GM23248 (cell line): Measurements from ENCODE around the gene HSH2D. TPM values are rescaled to one million over a fixed set of nuclear protein-coding genes. Genes with fewer than 3 reads are reported as not detected.

ENCODE experiments used
- DNase-seq: peaks from one replicate; pipeline ENCODE4 v3.0.0-alpha.2; 2015
- H2AFZ ChIP-seq: fragments of 200-600 bp; sonication (generic); 2 replicates; pipeline ENCODE4 v1.6.1; 2016; ENCODE audit warnings: antibody characterized with exemption
- H3F3A ChIP-seq: fragments of 200-600 bp; sonication (generic); 2 replicates; pipeline ENCODE4 v1.6.1; 2016; ENCODE audit warnings: mild to moderate bottlenecking, antibody characterized with exemption, mixed run types; ENCODE audit not compliant: insufficient read depth
- H3K27ac ChIP-seq: fragments of 200-600 bp; sonication (generic); 2 replicates; pipeline ENCODE4 v1.5.1; 2016; ENCODE audit warnings: mild to moderate bottlenecking
- H3K27me3 ChIP-seq: fragments of 200-600 bp; sonication (generic); replicated peaks from 2 replicates; pipeline ENCODE4 v1.6.1; 2016; ENCODE audit warnings: mild to moderate bottlenecking; ENCODE audit not compliant: insufficient read depth
- H3K36me3 ChIP-seq: fragments of 200-600 bp; sonication (generic); 2 replicates; pipeline ENCODE4 v1.6.1; 2016; ENCODE audit warnings: low read depth, mild to moderate bottlenecking
- H3K4me1 ChIP-seq: fragments of 200-600 bp; sonication (generic); 2 replicates; pipeline ENCODE4 v1.6.1; 2016; ENCODE audit warnings: mild to moderate bottlenecking; ENCODE audit not compliant: insufficient read depth
- H3K4me2 ChIP-seq: fragments of 200-600 bp; sonication (generic); one replicate; pipeline ENCODE4 v1.6.1; 2016; ENCODE audit warnings: mild to moderate bottlenecking; ENCODE audit not compliant: unreplicated experiment
- H3K4me3 ChIP-seq: fragments of 200-600 bp; sonication (generic); 2 replicates; pipeline ENCODE4 v1.5.1; 2016; ENCODE audit warnings: mild to moderate bottlenecking
- H3K79me2 ChIP-seq: fragments of 200-600 bp; sonication (generic); 2 replicates; pipeline ENCODE4 v1.6.1; 2016; ENCODE audit warnings: mild to moderate bottlenecking; ENCODE audit not compliant: insufficient read depth
- H3K9ac ChIP-seq: fragments of 200-600 bp; sonication (generic); 2 replicates; pipeline ENCODE4 v1.6.1; 2016; ENCODE audit warnings: mild to moderate bottlenecking
- H3K9me2 ChIP-seq: fragments of 200-600 bp; sonication (generic); 2 replicates; pipeline ENCODE4 v1.6.1; 2016; ENCODE audit warnings: mixed run types, mild to moderate bottlenecking, moderate library complexity; ENCODE audit not compliant: insufficient read depth
- H3K9me3 ChIP-seq: fragments of 200-600 bp; sonication (generic); one replicate; pipeline ENCODE4 v1.6.1; 2017; ENCODE audit warnings: low read depth
- H4K20me1 ChIP-seq: fragments of 200-600 bp; sonication (generic); 2 replicates; pipeline ENCODE4 v1.6.0; 2016; ENCODE audit not compliant: insufficient read depth
- EZH2 ChIP-seq: fragments of 200-600 bp; sonication (generic); IDR thresholded peaks from 2 replicates; pipeline ENCODE4 v1.6.1; 2018; ENCODE audit warnings: antibody characterized with exemption, mild to moderate bottlenecking; ENCODE audit not compliant: insufficient read depth, poor library complexity, severe bottlenecking
- EZH2phosphoT487 ChIP-seq: fragments of 200-600 bp; sonication (generic); IDR thresholded peaks from 2 replicates; pipeline ENCODE4 v1.6.1; 2018; ENCODE audit warnings: antibody characterized with exemption, moderate library complexity, mild to moderate bottlenecking, low read depth; ENCODE audit not compliant: insufficient read depth
- WGBS, 2 experiments: methylation state at CpG; one replicate each; pipeline ENCODE4 v1.1.6; 2015 to 2017; ENCODE audit warnings: low lambda C conversion rate in 2 of 2, low coverage in 1 of 2; ENCODE audit errors: missing lambda C conversion rate in 2 of 2; 5-methylcytosine and 5-hydroxymethylcytosine counted together
- in situ Hi-C: fragments of 300-500 bp; cut with MboI; formaldehyde crosslinking; loops from 2 replicates; pipeline ENCODE4 v1.15.0; 2020
- polyA plus RNA-seq: library from polyadenylated mRNA; unstranded; fragments of >200 nt; fragmentation: Nextera tagmentation; extraction: Ambion mirVana; gene quantifications from 2 replicates; pipeline ENCODE4 v1.2.1, GENCODE V29; 2016
- small RNA-seq: library from RNA; depleted of rRNA; stranded (forward); fragments of <200 nt; gene quantifications from one replicate; pipeline ENCODE3, GENCODE V24; 2014; ENCODE audit warnings: low read depth, low replicate concordance
- total RNA-seq: library from RNA; depleted of rRNA; stranded (reverse); fragments of >200 nt; shearing (Covaris generic); gene quantifications from 2 replicates; pipeline ENCODE4 v1.2.3, GENCODE V29; 2014; rRNA removed

HSH2D gene
- total and polyA plus RNA-seq, 2 experiments from 2014 or later, result not detected

DNA sequence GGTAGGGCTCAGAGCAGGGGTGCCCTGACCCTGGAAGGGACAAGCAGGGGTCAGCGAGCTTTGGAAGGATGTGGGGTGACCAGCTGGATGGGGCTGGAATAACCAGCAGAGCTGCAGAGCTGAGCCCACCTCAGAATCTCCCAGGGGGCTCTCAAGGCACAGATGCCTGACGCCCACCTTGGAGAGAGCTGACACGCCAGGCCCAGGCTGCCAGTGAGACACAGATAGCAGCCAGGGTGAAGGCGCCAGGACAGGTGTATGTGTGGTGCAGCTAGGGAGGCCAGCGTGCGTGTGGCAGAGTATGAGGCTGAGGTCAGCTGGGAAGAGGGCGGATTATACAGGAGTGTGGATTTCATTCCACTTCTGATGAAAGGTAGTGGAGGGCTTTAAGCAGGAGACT is 63.2 kb downstream of the HSH2D start:
- no peaks in the 10 kb centered on the region for H3F3A ChIP-seq
- H3K9ac ChIP-seq, result no peak overlapping the region
- 0 out of 2 replicates have a peak, but pooled peaks cover 4% of the 10 kb centered on the region for H3K4me1 ChIP-seq
- no peak overlapping the region for H2AFZ ChIP-seq
- H3K9me3 ChIP-seq, result no peaks in the 10 kb centered on the region
- no peak overlapping the region for H3K4me2 ChIP-seq
- H3K27ac ChIP-seq, result no peak overlapping the region
- DNase-seq, result no peak
- in situ Hi-C loops, result no loop called here
- peaks cover 53% of the 10 kb centered on the region for H3K79me2 ChIP-seq
- H4K20me1 ChIP-seq, result no peaks in the 10 kb centered on the region
- TF ChIP-seq EZH2 (no peak), EZH2phosphoT487 (no peak)
- no peak overlapping the region for H3K4me3 ChIP-seq
- H3K36me3 ChIP-seq, result peaks cover 29% of the 10 kb centered on the region
- H3K9me2 ChIP-seq, result no peaks in the 10 kb centered on the region
- no peaks in the 10 kb centered on the region for H3K27me3 ChIP-seq
- WGBS, 2 experiments, result 91 to 94% methylated on average over 7 of the region's 7 CpGs

DNA sequence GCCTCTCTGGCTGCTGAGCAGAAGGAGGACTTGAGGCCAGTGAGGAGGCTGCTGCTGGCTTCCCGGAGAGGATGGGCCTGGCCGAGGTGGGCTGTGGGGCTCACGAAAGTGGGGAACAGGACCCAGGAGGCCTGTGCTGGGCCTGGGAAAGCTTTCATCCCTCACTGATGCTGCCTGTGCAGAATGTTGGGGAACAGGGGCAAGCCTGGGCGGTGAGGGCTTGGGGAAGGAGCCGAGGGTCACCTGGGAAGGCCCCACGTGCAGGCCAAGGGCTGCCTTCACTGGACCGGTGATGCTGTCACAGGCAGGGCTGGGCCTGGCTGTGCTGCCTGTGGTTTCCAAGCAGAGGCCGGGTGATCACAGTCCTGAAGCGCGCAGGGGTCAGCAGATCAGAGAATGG is 63.6 kb downstream of the HSH2D start:
- no peak for DNase-seq
- H3K4me2 ChIP-seq, result no peak overlapping the region
- H3K9me2 ChIP-seq, result no peaks in the 10 kb centered on the region
- 0 out of 2 replicates have a peak, but pooled peaks cover 4% of the 10 kb centered on the region for H3K4me1 ChIP-seq
- no peak overlapping the region for H2AFZ ChIP-seq
- no peak overlapping the region for H3K4me3 ChIP-seq
- H3K27me3 ChIP-seq, result no peaks in the 10 kb centered on the region
- peaks cover 30% of the 10 kb centered on the region for H3K36me3 ChIP-seq
- no peak overlapping the region for H3K9ac ChIP-seq
- no peaks in the 10 kb centered on the region for H4K20me1 ChIP-seq
- 84 to 89% methylated on average over 10 of the region's 10 CpGs for WGBS, 2 experiments
- no peak overlapping the region for H3K27ac ChIP-seq
- no peaks in the 10 kb centered on the region for H3K9me3 ChIP-seq
- peaks cover 3% of the 10 kb centered on the region; the same call in 1 of the 2 replicates for H3F3A ChIP-seq
- peaks cover 54% of the 10 kb centered on the region for H3K79me2 ChIP-seq
- in situ Hi-C loops, result no loop called here
- no peak for TF ChIP-seq EZH2phosphoT487
- TF ChIP-seq EZH2, result no peak

DNA sequence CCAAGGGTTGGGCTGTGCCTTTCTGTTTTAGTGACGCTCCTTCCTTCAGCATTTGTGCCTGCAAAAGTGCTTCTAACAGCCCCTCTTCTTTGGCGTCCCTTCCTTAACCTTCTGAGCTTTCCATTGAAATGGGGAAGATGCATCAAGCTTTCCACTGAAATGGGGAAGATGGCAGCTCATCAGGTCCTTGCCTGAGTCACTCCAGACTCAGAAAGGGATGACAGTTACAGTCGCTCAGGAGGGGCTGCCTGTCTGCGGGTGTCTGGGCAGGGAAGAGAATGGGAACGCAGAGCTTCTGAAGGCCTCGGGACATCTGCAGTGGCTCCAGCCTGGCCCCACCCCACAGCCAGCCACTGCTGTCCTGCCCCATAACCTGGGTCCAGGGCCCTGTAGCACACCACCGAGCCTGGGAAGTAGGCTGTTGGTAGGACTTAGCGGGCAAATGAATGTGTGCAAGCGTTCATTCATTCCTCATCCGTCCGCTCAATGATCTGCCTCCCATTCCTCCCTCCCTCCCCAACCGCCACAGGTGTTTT is 64.1 kb downstream of the HSH2D start:
- peaks cover 35% of the 10 kb centered on the region for H3K36me3 ChIP-seq
- in situ Hi-C loops, result no loop called here

More for the DNA sequence above, 64.1 kb downstream of the HSH2D start:
- no peaks in the 10 kb centered on the region for H4K20me1 ChIP-seq
- no peaks in the 10 kb centered on the region for H3K9me3 ChIP-seq
- DNase-seq, result no peak
- H2AFZ ChIP-seq, result no peak overlapping the region
- H3K27me3 ChIP-seq, result no peaks in the 10 kb centered on the region
- TF ChIP-seq EZH2phosphoT487 (no peak), EZH2 (no peak)
- peaks cover 8% of the 10 kb centered on the region; the same call in 1 of the 2 replicates for H3F3A ChIP-seq
- H3K4me1 ChIP-seq, result 0 out of 2 replicates have a peak, but pooled peaks cover under 1% of the 10 kb centered on the region
- H3K9me2 ChIP-seq, result no peaks in the 10 kb centered on the region
- no peak overlapping the region for H3K4me2 ChIP-seq
- H3K9ac ChIP-seq, result no peak overlapping the region
- 88 to 91% methylated on average over 12 of the region's 12 CpGs for WGBS, 2 experiments
- no peak overlapping the region for H3K4me3 ChIP-seq
- H3K79me2 ChIP-seq, result peaks cover 54% of the 10 kb centered on the region
- no peak overlapping the region for H3K27ac ChIP-seq

Small RNA genes within 50 kb of the gene (small RNA-seq; reads per million reads assigned to genes)
- not detected for gene RF00017

Other genes starting within 250 kb of the HSH2D start
- gene CYP4F2, start 245.6 kb upstream of the HSH2D start, total RNA-seq, result not detected in 2 replicates
- gene CYP4F2, start 245.6 kb upstream of the HSH2D start, polyA plus RNA-seq, result not detected in 2 replicates
- not detected in 2 replicates for gene CYP4F11, start 209.2 kb upstream of the HSH2D start, total RNA-seq
- gene CYP4F11, start 209.2 kb upstream of the HSH2D start, polyA plus RNA-seq, result not detected in 2 replicates
- not detected in 2 replicates for gene OR10H4, start 194.7 kb upstream of the HSH2D start, total RNA-seq
- not detected in 2 replicates for gene OR10H4, start 194.7 kb upstream of the HSH2D start, polyA plus RNA-seq
- gene TPM4, start 67.2 kb upstream of the HSH2D start, total RNA-seq, result 1,413 and 1,469 TPM in 2 replicates
- gene TPM4, start 67.2 kb upstream of the HSH2D start, polyA plus RNA-seq, result 1,408 and 1,423 TPM in 2 replicates
- 29.5 and 42.6 TPM in 2 replicates for gene RAB8A, start 31.8 kb upstream of the HSH2D start, total RNA-seq
- 106 and 112 TPM in 2 replicates for gene RAB8A, start 31.8 kb upstream of the HSH2D start, polyA plus RNA-seq
- gene CIB3, start 29.8 kb downstream of the HSH2D start, total RNA-seq, result not detected in 2 replicates
- gene CIB3, start 29.8 kb downstream of the HSH2D start, polyA plus RNA-seq, result not detected in 2 replicates
- 114 and 120 TPM in 2 replicates for gene FAM32A, start 41.7 kb downstream of the HSH2D start, total RNA-seq
- gene FAM32A, start 41.7 kb downstream of the HSH2D start, polyA plus RNA-seq, result 122 and 126 TPM in 2 replicates
- 86.6 and 90.0 TPM in 2 replicates for gene AP1M1, start 54.2 kb downstream of the HSH2D start, total RNA-seq
- gene AP1M1, start 54.2 kb downstream of the HSH2D start, polyA plus RNA-seq, result 96.2 and 99.6 TPM in 2 replicates
- gene KLF2, start 181.1 kb downstream of the HSH2D start, total RNA-seq, result 3.3 and 11.3 TPM in 2 replicates
- gene KLF2, start 181.1 kb downstream of the HSH2D start, polyA plus RNA-seq, result 7.8 and 10.8 TPM in 2 replicates